ENCODE data around the gene FANCC.

GRCh38 chr9:95131023-95131943 lies 186.2 kb downstream of the FANCC start:
- TF ChIP-seq POLR2AphosphoS5 (IDR thresholded peaks at IDR 0.05; ENCODE audit: low read depth, low read length), result no peak
- peak; percentile 72 to 90 (median 88); a peak in 5 of 6 replicates for TF ChIP-seq CTCF (IDR thresholded peaks at IDR 0.05 in 2 of 3, conservative IDR thresholded peaks at IDR 0.05 in 1 of 3; ENCODE audit: borderline replicate concordance in 1 of 3, insufficient read depth in 1 of 3, low read depth in 2 of 3, low read length in 2 of 3)
- no peak for TF ChIP-seq FOSL1 (IDR thresholded peaks at IDR 0.05; ENCODE audit: low read depth)
- TF ChIP-seq EGR1 (IDR thresholded peaks at IDR 0.05; ENCODE audit: low read depth), result no peak
- TF ChIP-seq MAX (IDR thresholded peaks at IDR 0.05), result no peak
- no peak for TF ChIP-seq POLR2A (IDR thresholded peaks at IDR 0.05; ENCODE audit: borderline replicate concordance, extremely low read depth, insufficient read depth, insufficient read length)
- TF ChIP-seq EZH2 (IDR thresholded peaks at IDR 0.05), result no peak
